COLO668 (cell line): ENCODE data around the gene RAD50.
"Not testable (repeated sequence)": the region's sequence is repeated elsewhere in the genome, so short reads cannot be mapped to it uniquely, and the experiment has no call there.

Experiments used
- DNase-seq: peaks from one replicate; lab custom pipeline; 2025; ENCODE audit not compliant: unreplicated experiment; lab: John Stamatoyannopoulos, UW

RAD50 gene

GRCh38 chr5:132691755-132692631, 135.2 kb downstream of the RAD50 start:
- not testable (repeated sequence) for DNase-seq

- DNase-seq: no peak
Observed at GRCh38 chr5:132692632-132692967, 135.8 kb downstream of the RAD50 start.
